Fibroblast of peridontal ligament (primary cell): ENCODE data around the gene GATA2.

Experiments
- DNase-seq: peaks from one replicate; pipeline ENCODE4 v3.0.0-alpha.2; 2010; ENCODE audit errors: extremely low read depth

Gene GATA2

GRCh38 chr3:128473737-128474136 lies 19.3 kb downstream of the GATA2 start:
- no peak for DNase-seq

GRCh38 chr3:128473180-128473519 lies 19.9 kb downstream of the GATA2 start:
- DNase-seq = no peak

GRCh38 chr3:128472449-128473179 lies 20.4 kb downstream of the GATA2 start:
- no peak for DNase-seq

- no peak for DNase-seq
Measured at GRCh38 chr3:128471720-128472119, 21.3 kb downstream of the GATA2 start.

- no peak for DNase-seq
Measured at GRCh38 chr3:128471110-128471509, 21.9 kb downstream of the GATA2 start.

GRCh38 chr3:128470134-128470899 lies 22.7 kb downstream of the GATA2 start:
- DNase-seq = no peak

- DNase-seq = no peak
Measured at GRCh38 chr3:128469556-128469955, 23.4 kb downstream of the GATA2 start.

- no peak for DNase-seq
Measured at GRCh38 chr3:128468791-128469527, 24.0 kb downstream of the GATA2 start.

- no peak for DNase-seq
Measured at GRCh38 chr3:128468285-128468790, 24.7 kb downstream of the GATA2 start.

GRCh38 chr3:128466840-128467541 lies 26.0 kb downstream of the GATA2 start, which contains the start of gene DNAJB8:
DNAJB8 (minus strand) TSS chr3:128466890; CDS start chr3:128463245, 3,645 bp downstream.
- no peak for DNase-seq

GRCh38 chr3:128464702-128465101 lies 28.3 kb downstream of the GATA2 start:
- DNase-seq = no peak

GRCh38 chr3:128464188-128464587 lies 28.8 kb downstream of the GATA2 start:
- DNase-seq = no peak

- no peak for DNase-seq
Measured at GRCh38 chr3:128463771-128464170, 29.2 kb downstream of the GATA2 start.

GRCh38 chr3:128463354-128463753 lies 29.6 kb downstream of the GATA2 start:
- DNase-seq = no peak

- DNase-seq = no peak
Measured at GRCh38 chr3:128462931-128463330, 30.1 kb downstream of the GATA2 start.

- no peak for DNase-seq
Measured at GRCh38 chr3:128462341-128462910, 30.6 kb downstream of the GATA2 start.

- DNase-seq = no peak
Measured at GRCh38 chr3:128461731-128462130, 31.3 kb downstream of the GATA2 start.

- no peak for DNase-seq
Measured at GRCh38 chr3:128459461-128459820, 33.6 kb downstream of the GATA2 start.

- no peak for DNase-seq
Measured at GRCh38 chr3:128458746-128459460, 34.1 kb downstream of the GATA2 start.

- DNase-seq = no peak
Measured at GRCh38 chr3:128457937-128458336, 35.1 kb downstream of the GATA2 start.
